Activated T-helper 1 cell treated with anti-CD3 and anti-CD28 coated beads, Interleukin-2, amount 50 U/mL, for 16 hours (primary cell): ENCODE results near the gene LEAP2.

Experiments used
- DNase-seq, 2 donors: peaks; one replicate each; pipeline ENCODE4 v3.0.0-alpha.2; 2020; ENCODE audit warnings: low read depth in 1 of 2, low spot score in 1 of 2

The LEAP2 gene

GRCh38 chr5:132877466-132877865, 4.0 kb downstream of the LEAP2 start:
- no peak for DNase-seq

- DNase-seq: no peak
Observed at GRCh38 chr5:132877938-132878337, 4.5 kb downstream of the LEAP2 start.

GRCh38 chr5:132883261-132883834, 9.9 kb downstream of the LEAP2 start:
- no peak for DNase-seq

- DNase-seq: no peak
Observed at GRCh38 chr5:132884548-132884947, 11.1 kb downstream of the LEAP2 start.

- no peak for DNase-seq
Observed at GRCh38 chr5:132886064-132886823, 12.8 kb downstream of the LEAP2 start.

GRCh38 chr5:132887283-132887682, 13.8 kb downstream of the LEAP2 start:
- no peak for DNase-seq

GRCh38 chr5:132889501-132889900, 16.0 kb downstream of the LEAP2 start:
- no peak for DNase-seq

- no peak for DNase-seq
Observed at GRCh38 chr5:132890817-132891216, 17.3 kb downstream of the LEAP2 start.

- DNase-seq: no peak
Observed at GRCh38 chr5:132895719-132896305, 22.3 kb downstream of the LEAP2 start.

DNA sequence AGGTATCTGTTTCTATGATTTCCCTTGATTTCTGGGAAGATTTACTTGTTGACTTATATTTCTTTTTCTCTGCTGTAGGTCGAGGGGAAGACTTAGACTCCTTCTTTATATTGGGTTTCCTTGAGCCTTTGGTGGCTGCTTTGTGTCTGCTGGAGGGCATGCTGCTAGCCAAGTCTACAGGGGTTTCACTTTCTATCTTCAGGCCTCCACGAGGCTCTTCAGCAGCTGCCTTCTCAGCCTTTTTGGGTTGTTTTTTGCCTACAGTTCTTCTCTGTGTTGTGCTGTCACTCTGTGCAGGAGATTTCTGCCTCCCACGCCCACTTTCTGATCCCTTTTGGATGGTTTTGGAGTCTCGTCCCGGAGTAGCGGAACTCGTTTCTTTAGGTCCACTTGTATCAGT, 23.2 kb downstream of the LEAP2 start:
- DNase-seq: no peak

GRCh38 chr5:132898094-132898493, 24.6 kb downstream of the LEAP2 start:
- no peak for DNase-seq

DNA sequence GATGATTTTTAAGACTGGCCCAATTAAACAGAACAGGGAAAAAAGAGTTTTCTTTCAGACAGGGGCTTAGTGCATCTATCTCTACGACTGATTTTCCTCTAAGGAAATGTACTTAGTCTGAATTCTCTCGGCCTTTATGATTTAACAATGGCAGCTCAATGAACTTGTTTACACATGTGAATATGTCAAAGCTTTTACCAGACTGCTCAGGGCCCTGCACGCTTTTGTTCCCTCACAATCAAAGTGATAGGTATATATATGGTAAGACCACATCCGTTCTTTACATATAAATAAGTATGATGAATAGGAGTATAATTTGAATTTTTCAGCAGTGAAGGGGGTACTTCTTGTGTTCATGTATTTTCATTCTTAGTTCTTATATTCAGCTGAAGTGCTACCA, 27.6 kb downstream of the LEAP2 start:
- no peak for DNase-seq

DNA sequence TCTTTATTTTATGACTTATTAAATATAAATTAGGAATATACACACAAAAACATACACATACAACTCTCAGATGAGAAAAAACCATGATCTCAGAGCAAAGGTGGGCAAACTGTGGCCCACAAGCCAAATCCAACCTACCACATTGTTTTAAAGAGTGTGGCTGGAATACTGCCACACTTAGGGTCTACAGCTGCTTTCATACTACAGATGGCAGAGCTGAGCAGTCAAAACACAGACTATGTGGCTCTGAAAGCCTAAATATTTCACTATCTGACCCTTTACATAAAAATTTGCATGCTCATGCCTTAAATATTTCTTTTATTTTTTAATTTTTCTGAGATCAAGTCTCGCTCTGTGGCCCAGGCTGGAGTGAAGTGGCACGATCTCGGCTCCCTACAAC, 28.3 kb downstream of the LEAP2 start:
- no peak for DNase-seq

- DNase-seq: no peak
Observed at GRCh38 chr5:132905938-132906337, 32.5 kb downstream of the LEAP2 start.

- DNase-seq: no peak
Observed at GRCh38 chr5:132907161-132907560, 33.7 kb downstream of the LEAP2 start.

GRCh38 chr5:132909702-132910101, 36.2 kb downstream of the LEAP2 start:
- no peak for DNase-seq

GRCh38 chr5:132915681-132916080, 42.2 kb downstream of the LEAP2 start:
- no peak for DNase-seq

DNA sequence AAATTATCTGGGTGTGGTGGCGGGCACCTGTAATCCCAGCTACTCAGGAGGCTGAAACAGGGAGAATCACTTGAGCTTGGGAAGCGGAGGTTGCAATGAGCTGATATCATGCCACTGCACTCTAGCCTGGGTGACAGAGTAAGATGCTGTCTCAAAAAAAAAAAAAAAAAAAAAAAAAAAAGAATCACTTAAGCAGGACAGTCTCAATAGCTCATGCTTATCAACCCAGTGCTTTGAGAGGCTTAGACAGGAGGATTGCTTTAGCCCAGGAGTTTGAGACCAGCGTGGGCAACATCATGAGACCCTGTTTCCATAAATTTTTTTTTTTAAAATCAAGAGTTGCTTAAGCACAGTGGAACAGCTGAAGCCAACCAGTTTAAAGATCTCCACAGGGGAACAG, 42.6 kb downstream of the LEAP2 start:
- no peak for DNase-seq
